HG03095 (cell line): Measurements from ENCODE around the gene CTF1.

Source experiments
- ATAC-seq: cut with Tn5 transposase; IDR thresholded peaks from one replicate; pipeline ENCODE4 v1.9.1; 2021; ENCODE audit warnings: moderate library complexity; ENCODE audit not compliant: unreplicated experiment

The CTF1 gene

GRCh38 chr16:30953111-30953510, 56.7 kb downstream of the CTF1 start:
- ATAC-seq = no peak
